ENCODE measurements around the gene C17orf100. TPM values are rescaled to one million over a fixed set of nuclear protein-coding genes. Genes with fewer than 3 reads are reported as not detected.
A peak's percentile ranks its signal among the peaks of the same experiment; 100 is the strongest.

Gene C17orf100
- total and polyA plus RNA-seq, 4 donors: 0.56 to 33.2 (median 2.7) TPM

GRCh38 chr17:6648181-6648580 is 3.4 kb upstream of the C17orf100 start:
- H3K27ac ChIP-seq (ENCODE audit: low read depth in 1 of 2, low read length in 2 of 2): no peak overlapping the region
- no peaks in the 10 kb centered on the region for H3K27me3 ChIP-seq (ENCODE audit: control insufficient read depth in 4 of 4, insufficient read depth in 4 of 4, low read length in 3 of 4)
- peaks cover 3 to 37% (median 29%) of the 10 kb centered on the region in 4 donors for H3K4me1 ChIP-seq (ENCODE audit: control insufficient read depth in 4 of 4, insufficient read depth in 4 of 4, low read length in 3 of 4)
- TF ChIP-seq RAD21 (IDR thresholded peaks at IDR 0.05): peak; percentile 54 to 64
- TF ChIP-seq SP1 (IDR thresholded peaks at IDR 0.05): no peak
- DNase-seq (ENCODE audit: low spot score): no peak
- no peak overlapping the region for H3K4me3 ChIP-seq (ENCODE audit: low read depth in 1 of 3, low read length in 3 of 3)
- H3K9me3 ChIP-seq (ENCODE audit: control insufficient read depth in 4 of 4, low read length in 3 of 4): no peaks in the 10 kb centered on the region
- H3K36me3 ChIP-seq (ENCODE audit: control insufficient read depth in 4 of 4, insufficient read depth in 3 of 4, low read depth in 1 of 4, low read length in 3 of 4): peaks cover 3 to 18% (median 11%) of the 10 kb centered on the region in 4 donors
- H3K9ac ChIP-seq (ENCODE audit: low read depth in 1 of 2, low read length in 2 of 2): no peak overlapping the region

DNA sequence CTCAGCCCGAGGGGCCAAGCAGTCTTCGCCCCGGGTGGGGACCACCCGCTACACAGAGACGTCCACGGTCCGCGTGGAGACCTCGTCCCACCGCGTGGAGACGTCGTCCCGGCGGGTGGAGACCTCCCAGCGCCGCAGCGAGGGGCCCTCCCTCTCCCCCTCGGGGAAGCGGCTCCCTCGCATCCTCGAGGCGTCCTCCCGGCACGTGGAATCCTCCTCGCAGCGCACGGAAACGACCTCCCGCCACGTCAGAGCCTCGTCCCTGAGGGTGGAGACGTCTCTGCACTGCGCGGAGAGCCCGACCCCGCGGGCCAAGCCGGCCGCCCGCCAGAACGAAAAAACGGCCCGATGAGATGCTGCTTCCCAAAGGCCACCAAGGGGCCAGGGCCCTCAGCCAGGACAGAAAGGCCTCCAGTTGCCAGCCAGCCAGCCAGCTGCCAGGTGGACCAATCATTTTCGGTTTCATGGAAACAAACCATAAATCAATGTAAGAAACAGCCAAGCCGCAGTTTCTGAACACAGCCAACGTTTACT is 424 bp downstream of the C17orf100 start:
- TF ChIP-seq SP1 (IDR thresholded peaks at IDR 0.05) (no peak), REST (IDR thresholded peaks at IDR 0.05) (no peak), RAD21 (IDR thresholded peaks at IDR 0.05) (no peak), RXRA (IDR thresholded peaks at IDR 0.05) (no peak), ZBTB33 (IDR thresholded peaks at IDR 0.05) (no peak), MAX (IDR thresholded peaks at IDR 0.05) (peak; percentile 24), HNF4A (conservative IDR thresholded peaks at IDR 0.05) (peak in 1 of 2 donors; percentile 13), TAF1 (conservative IDR thresholded peaks at IDR 0.05) (no peak)
- no peak overlapping the region for H3K9ac ChIP-seq (ENCODE audit: low read depth in 1 of 2, low read length in 2 of 2)
- WGBS: 6% methylated on average over 47 of the region's 47 CpGs
- no peak for DNase-seq (ENCODE audit: low spot score)
- H3K9me3 ChIP-seq (ENCODE audit: control insufficient read depth in 4 of 4, low read length in 3 of 4): no peaks in the 10 kb centered on the region
- H3K4me1 ChIP-seq (ENCODE audit: control insufficient read depth in 4 of 4, insufficient read depth in 4 of 4, low read length in 3 of 4): peaks cover 3 to 46% (median 38%) of the 10 kb centered on the region in 4 donors
- H3K36me3 ChIP-seq (ENCODE audit: control insufficient read depth in 4 of 4, insufficient read depth in 3 of 4, low read depth in 1 of 4, low read length in 3 of 4): peaks cover 0 to 5% (median 3%) of the 10 kb centered on the region in 4 donors
- peak overlapping the region; percentile 89 to 92 for H3K27ac ChIP-seq (ENCODE audit: low read depth in 1 of 2, low read length in 2 of 2)
- peak overlapping the region; percentile 61 to 99 (median 87) for H3K4me3 ChIP-seq (ENCODE audit: low read depth in 1 of 3, low read length in 3 of 3)
- no peaks in the 10 kb centered on the region for H3K27me3 ChIP-seq (ENCODE audit: control insufficient read depth in 4 of 4, insufficient read depth in 4 of 4, low read length in 3 of 4)

GRCh38 chr17:6654841-6655731 is 3.5 kb downstream of the C17orf100 start:
- Histone ChIP-seq H3K27ac (ENCODE audit: low read depth in 1 of 2, low read length in 2 of 2) (no peak overlapping the region), H3K36me3 (ENCODE audit: control insufficient read depth in 4 of 4, insufficient read depth in 3 of 4, low read depth in 1 of 4, low read length in 3 of 4) (no peaks in the 10 kb centered on the region), H3K9me3 (ENCODE audit: control insufficient read depth in 4 of 4, low read length in 3 of 4) (no peaks in the 10 kb centered on the region), H3K27me3 (ENCODE audit: control insufficient read depth in 4 of 4, insufficient read depth in 4 of 4, low read length in 3 of 4) (no peaks in the 10 kb centered on the region), H3K4me1 (ENCODE audit: control insufficient read depth in 4 of 4, insufficient read depth in 4 of 4, low read length in 3 of 4) (peaks cover 2 to 34% (median 28%) of the 10 kb centered on the region in 4 donors), H3K4me3 (ENCODE audit: low read depth in 1 of 3, low read length in 3 of 3) (peak overlapping the region in 1 of 3 donors; percentile 2), H3K9ac (ENCODE audit: low read depth in 1 of 2, low read length in 2 of 2) (no peak overlapping the region)
- DNase-seq (ENCODE audit: low spot score): no peak
- 38% methylated on average over 46 of the region's 46 CpGs for WGBS
- TF ChIP-seq EGR1 (IDR thresholded peaks at IDR 0.05; ENCODE audit: low read depth in 2 of 2) (no peak), ZBTB33 (IDR thresholded peaks at IDR 0.05) (no peak), HNF4A (conservative IDR thresholded peaks at IDR 0.05) (no peak), YY1 (IDR thresholded peaks at IDR 0.05) (no peak), FOXA2 (IDR thresholded peaks at IDR 0.05) (no peak), TAF1 (conservative IDR thresholded peaks at IDR 0.05) (no peak), REST (IDR thresholded peaks at IDR 0.05) (no peak), JUND (IDR thresholded peaks at IDR 0.05) (no peak), RAD21 (IDR thresholded peaks at IDR 0.05) (no peak)
